ENCODE results near the gene VWC2. TPM values are rescaled to one million over a fixed set of nuclear protein-coding genes. Genes with fewer than 3 reads are reported as not detected.
"Not testable (repeated sequence)": the region's sequence is repeated elsewhere in the genome, so short reads cannot be mapped to it uniquely, and the experiment has no call there.

Gene VWC2
- total and polyA plus RNA-seq, 5 donors from 2014 or later: not detected

GRCh38 chr7:49840751-49841405, 67.4 kb downstream of the VWC2 start:
- H3K27me3 Mint-ChIP-seq: no peaks in the 10 kb centered on the region
- Histone ChIP-seq H3K4me3 (ENCODE audit: low read depth, low read length) (no peak overlapping the region), H3K9me3 (ENCODE audit: control insufficient read depth in 2 of 2, low read length in 2 of 2) (no peaks in the 10 kb centered on the region), H3K36me3 (ENCODE audit: control insufficient read depth, insufficient read depth, low read length) (no peaks in the 10 kb centered on the region), H3K4me1 (ENCODE audit: control insufficient read depth, insufficient read depth, low read length, poor library complexity, severe bottlenecking) (no peaks in the 10 kb centered on the region), H3K27ac (ENCODE audit: insufficient read depth, low read length, poor library complexity, severe bottlenecking) (no peak overlapping the region), H3K27me3 (ENCODE audit: control insufficient read depth, insufficient read depth, low read length) (no peaks in the 10 kb centered on the region)
- no peak overlapping the region for H3K27ac Mint-ChIP-seq
- H3K9me3 Mint-ChIP-seq: peaks cover 0 to 4% (median 0%) of the 10 kb centered on the region in 7 donors
- H3K4me1 Mint-ChIP-seq: no peaks in the 10 kb centered on the region
- ATAC-seq (ENCODE audit: low read depth in 2 of 2) (no peak), DNase-seq (no peak)
- H3K4me3 Mint-ChIP-seq: no peak overlapping the region
- no peaks in the 10 kb centered on the region for H3K36me3 Mint-ChIP-seq

GRCh38 chr7:49845626-49846025, 72.2 kb downstream of the VWC2 start:
- no peak for ATAC-seq (ENCODE audit: low read depth in 2 of 2)
- no peaks in the 10 kb centered on the region for H3K36me3 Mint-ChIP-seq
- Histone ChIP-seq H3K27ac (ENCODE audit: insufficient read depth, low read length, poor library complexity, severe bottlenecking) (no peak overlapping the region), H3K27me3 (ENCODE audit: control insufficient read depth, insufficient read depth, low read length) (no peaks in the 10 kb centered on the region), H3K9me3 (ENCODE audit: control insufficient read depth in 2 of 2, low read length in 2 of 2) (no peaks in the 10 kb centered on the region), H3K36me3 (ENCODE audit: control insufficient read depth, insufficient read depth, low read length) (no peaks in the 10 kb centered on the region), H3K4me3 (ENCODE audit: low read depth, low read length) (no peak overlapping the region), H3K4me1 (ENCODE audit: control insufficient read depth, insufficient read depth, low read length, poor library complexity, severe bottlenecking) (no peaks in the 10 kb centered on the region)
- no peak overlapping the region for H3K4me3 Mint-ChIP-seq
- H3K9me3 Mint-ChIP-seq: peaks cover 0 to 4% (median 0%) of the 10 kb centered on the region in 7 donors
- DNase-seq: no peak
- H3K27me3 Mint-ChIP-seq: no peaks in the 10 kb centered on the region
- H3K27ac Mint-ChIP-seq: no peak overlapping the region
- H3K4me1 Mint-ChIP-seq: no peaks in the 10 kb centered on the region

DNA sequence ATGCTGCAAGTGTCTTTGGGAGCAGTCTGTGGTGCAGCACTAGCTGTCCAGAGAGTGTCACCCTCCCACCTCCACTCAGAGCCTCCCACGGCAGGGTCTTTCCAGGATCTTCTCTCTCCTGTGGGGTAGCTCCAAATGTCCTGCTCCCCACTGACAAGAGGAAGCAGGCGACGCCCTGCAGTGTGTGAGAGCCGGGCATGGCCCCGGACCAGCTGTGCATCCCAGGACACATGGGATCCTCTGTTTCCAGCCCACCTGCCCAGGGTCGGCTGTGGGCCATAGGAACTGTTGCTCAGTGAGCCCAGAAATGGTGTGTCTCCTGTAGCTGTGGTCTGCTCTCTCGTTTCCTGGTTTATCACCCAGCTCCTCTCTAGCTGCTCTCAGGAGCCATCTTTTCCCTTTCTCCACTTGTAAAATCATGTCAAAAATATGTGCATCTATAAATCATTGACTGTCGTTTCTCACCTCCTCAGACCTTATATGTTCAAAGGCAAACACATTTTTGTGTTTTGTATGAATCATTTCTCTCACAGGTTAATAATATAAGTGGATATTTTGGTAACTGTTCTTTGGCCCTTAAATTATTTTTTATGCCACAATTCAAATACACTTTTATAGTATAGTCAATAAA, 74.9 kb downstream of the VWC2 start:
- Mint-ChIP-seq H3K27ac (no peak overlapping the region), H3K9me3 (peaks cover 0 to 4% (median 0%) of the 10 kb centered on the region in 7 donors), H3K4me1 (no peaks in the 10 kb centered on the region), H3K4me3 (no peak overlapping the region), H3K36me3 (no peaks in the 10 kb centered on the region), H3K27me3 (no peaks in the 10 kb centered on the region)
- no peak for DNase-seq
- H3K4me3 ChIP-seq (ENCODE audit: low read depth, low read length): no peak overlapping the region
- no peaks in the 10 kb centered on the region for H3K4me1 ChIP-seq (ENCODE audit: control insufficient read depth, insufficient read depth, low read length, poor library complexity, severe bottlenecking)
- no peaks in the 10 kb centered on the region for H3K27me3 ChIP-seq (ENCODE audit: control insufficient read depth, insufficient read depth, low read length)
- ATAC-seq (ENCODE audit: low read depth in 2 of 2): no peak
- no peaks in the 10 kb centered on the region for H3K9me3 ChIP-seq (ENCODE audit: control insufficient read depth in 2 of 2, low read length in 2 of 2)
- H3K27ac ChIP-seq (ENCODE audit: insufficient read depth, low read length, poor library complexity, severe bottlenecking): no peak overlapping the region
- H3K36me3 ChIP-seq (ENCODE audit: control insufficient read depth, insufficient read depth, low read length): no peaks in the 10 kb centered on the region

DNA sequence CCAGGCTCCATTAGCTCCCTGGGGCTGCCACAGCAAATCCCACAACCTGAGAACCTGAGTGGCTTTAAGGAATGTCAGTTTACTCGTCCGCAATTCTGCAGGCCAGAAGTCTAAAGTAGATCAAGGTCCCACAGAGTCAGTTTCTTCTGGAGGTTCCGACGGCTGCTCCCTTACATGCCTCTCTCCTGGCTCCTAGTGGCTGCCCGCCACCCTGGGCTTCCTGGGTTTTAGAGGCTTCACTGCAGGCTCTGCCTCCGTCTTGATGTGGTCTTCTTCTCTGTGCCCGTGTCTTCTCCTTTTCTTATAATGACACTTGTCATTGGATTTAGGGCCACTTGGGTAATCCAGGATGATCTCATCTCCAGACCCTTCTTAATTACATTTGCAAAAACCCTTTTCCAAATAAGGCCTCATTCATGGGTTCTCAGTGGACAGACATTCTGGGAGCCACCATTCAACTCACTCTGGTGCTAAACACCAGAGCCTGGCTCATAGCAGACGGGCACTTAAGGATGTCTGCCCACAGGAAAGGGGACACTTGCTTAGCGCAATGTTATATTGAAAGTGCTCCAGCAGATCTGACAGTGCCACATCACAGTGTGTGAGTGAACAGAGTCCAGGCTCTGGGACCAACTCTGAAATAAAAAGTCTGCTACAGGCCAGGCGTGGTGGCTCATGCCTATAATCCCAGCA, 77.6 kb downstream of the VWC2 start:
- H3K4me1 ChIP-seq (ENCODE audit: control insufficient read depth, insufficient read depth, low read length, poor library complexity, severe bottlenecking): no peaks in the 10 kb centered on the region
- H3K36me3 ChIP-seq (ENCODE audit: control insufficient read depth, insufficient read depth, low read length): no peaks in the 10 kb centered on the region
- Mint-ChIP-seq H3K4me1 (no peaks in the 10 kb centered on the region), H3K36me3 (no peaks in the 10 kb centered on the region), H3K27ac (no peak overlapping the region), H3K4me3 (no peak overlapping the region), H3K9me3 (peaks cover 0 to 3% (median 0%) of the 10 kb centered on the region in 7 donors), H3K27me3 (no peaks in the 10 kb centered on the region)
- no peak overlapping the region for H3K4me3 ChIP-seq (ENCODE audit: low read depth, low read length)
- DNase-seq: no peak
- ATAC-seq (ENCODE audit: low read depth in 2 of 2): no peak
- no peak overlapping the region for H3K27ac ChIP-seq (ENCODE audit: insufficient read depth, low read length, poor library complexity, severe bottlenecking)
- H3K27me3 ChIP-seq (ENCODE audit: control insufficient read depth, insufficient read depth, low read length): no peaks in the 10 kb centered on the region
- no peaks in the 10 kb centered on the region for H3K9me3 ChIP-seq (ENCODE audit: control insufficient read depth in 2 of 2, low read length in 2 of 2)

GRCh38 chr7:49851614-49851934, 78.1 kb downstream of the VWC2 start:
- DNase-seq; H3K4me3 ChIP-seq (ENCODE audit: low read depth, low read length); H3K36me3 ChIP-seq (ENCODE audit: control insufficient read depth, insufficient read depth, low read length); H3K4me1 ChIP-seq (ENCODE audit: control insufficient read depth, insufficient read depth, low read length, poor library complexity, severe bottlenecking); H3K4me1 Mint-ChIP-seq; H3K4me3 Mint-ChIP-seq; H3K9me3 Mint-ChIP-seq; H3K27ac Mint-ChIP-seq; H3K36me3 Mint-ChIP-seq; ATAC-seq (ENCODE audit: low read depth in 2 of 2); H3K9me3 ChIP-seq (ENCODE audit: control insufficient read depth in 2 of 2, low read length in 2 of 2); H3K27ac ChIP-seq (ENCODE audit: insufficient read depth, low read length, poor library complexity, severe bottlenecking); H3K27me3 ChIP-seq (ENCODE audit: control insufficient read depth, insufficient read depth, low read length); H3K27me3 Mint-ChIP-seq: not testable (repeated sequence)

DNA sequence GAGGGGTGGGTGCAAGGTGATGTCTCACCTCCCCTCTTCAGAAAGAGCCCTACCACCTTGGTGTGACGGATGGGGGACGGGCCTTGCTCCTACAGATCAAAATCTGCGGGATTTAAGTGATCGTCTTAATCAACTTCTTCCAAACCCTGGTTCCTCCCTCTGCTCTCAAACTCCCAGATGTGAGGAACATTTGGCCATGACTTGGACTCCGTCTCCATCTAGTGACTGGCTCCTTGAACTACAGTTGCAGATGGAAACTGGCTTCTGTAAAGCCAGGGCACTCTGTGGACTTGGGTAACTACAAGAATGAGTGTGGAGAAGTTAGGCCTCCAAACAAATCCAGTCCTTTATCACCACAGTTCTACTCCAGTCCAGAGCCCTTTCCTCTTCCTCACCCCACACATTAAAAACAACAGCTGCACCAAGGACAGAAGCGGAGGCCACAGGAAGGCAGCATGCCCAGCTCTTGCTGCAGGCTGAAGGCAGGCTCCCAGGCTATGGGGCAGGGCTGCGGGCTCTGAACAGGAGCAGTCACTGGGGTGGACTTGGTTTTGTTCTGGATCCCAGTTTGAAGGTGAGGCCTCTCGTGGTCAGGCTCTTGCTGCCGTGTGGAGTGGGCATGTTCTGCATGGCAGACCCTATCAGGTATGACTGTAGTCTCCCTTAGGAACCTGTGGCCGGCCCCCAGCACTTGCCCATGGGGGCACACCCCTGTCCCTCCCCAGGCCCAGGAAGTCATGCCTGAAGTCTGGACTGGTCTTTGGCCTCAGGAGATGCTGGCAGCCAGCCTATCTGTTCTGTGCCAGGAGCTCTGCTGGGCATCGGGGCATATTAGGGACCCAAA, 79.4 kb downstream of the VWC2 start:
- peaks cover 0 to 4% (median 0%) of the 10 kb centered on the region in 7 donors for H3K9me3 Mint-ChIP-seq
- Histone ChIP-seq H3K27me3 (ENCODE audit: control insufficient read depth, insufficient read depth, low read length) (no peaks in the 10 kb centered on the region), H3K36me3 (ENCODE audit: control insufficient read depth, insufficient read depth, low read length) (no peaks in the 10 kb centered on the region), H3K27ac (ENCODE audit: insufficient read depth, low read length, poor library complexity, severe bottlenecking) (no peak overlapping the region), H3K4me1 (ENCODE audit: control insufficient read depth, insufficient read depth, low read length, poor library complexity, severe bottlenecking) (no peaks in the 10 kb centered on the region), H3K9me3 (ENCODE audit: control insufficient read depth in 2 of 2, low read length in 2 of 2) (no peaks in the 10 kb centered on the region), H3K4me3 (ENCODE audit: low read depth, low read length) (no peak overlapping the region)
- no peaks in the 10 kb centered on the region for H3K4me1 Mint-ChIP-seq
- DNase-seq: peak in 1 of 3 donors; percentile 12
- no peak overlapping the region for H3K4me3 Mint-ChIP-seq
- H3K27me3 Mint-ChIP-seq: no peaks in the 10 kb centered on the region
- no peaks in the 10 kb centered on the region for H3K36me3 Mint-ChIP-seq
- no peak overlapping the region for H3K27ac Mint-ChIP-seq
- ATAC-seq (ENCODE audit: low read depth in 2 of 2): no peak

- no peak overlapping the region for H3K4me3 ChIP-seq (ENCODE audit: low read depth, low read length)
- Mint-ChIP-seq H3K4me3 (no peak overlapping the region), H3K9me3 (peaks cover 0 to 9% (median 0%) of the 10 kb centered on the region in 7 donors), H3K4me1 (no peaks in the 10 kb centered on the region), H3K36me3 (no peaks in the 10 kb centered on the region), H3K27ac (no peak overlapping the region), H3K27me3 (no peaks in the 10 kb centered on the region)
- DNase-seq: no peak
- H3K36me3 ChIP-seq (ENCODE audit: control insufficient read depth, insufficient read depth, low read length): no peaks in the 10 kb centered on the region
- ATAC-seq (ENCODE audit: low read depth in 2 of 2): no peak
- H3K4me1 ChIP-seq (ENCODE audit: control insufficient read depth, insufficient read depth, low read length, poor library complexity, severe bottlenecking): no peaks in the 10 kb centered on the region
- no peaks in the 10 kb centered on the region for H3K9me3 ChIP-seq (ENCODE audit: control insufficient read depth in 2 of 2, low read length in 2 of 2)
- H3K27me3 ChIP-seq (ENCODE audit: control insufficient read depth, insufficient read depth, low read length): no peaks in the 10 kb centered on the region
- no peak overlapping the region for H3K27ac ChIP-seq (ENCODE audit: insufficient read depth, low read length, poor library complexity, severe bottlenecking)
These were observed 82.0 kb downstream of the VWC2 start for GRCh38 chr7:49855281-49855980.
